Activated CD4-positive, CD25-positive, alpha-beta regulatory T cell (primary cell): ENCODE results near the gene CCDC68.

Source experiments
- DNase-seq, 4 experiments: peaks; one replicate each; lab custom pipeline; 2025; lab: John Stamatoyannopoulos, UW

CCDC68 gene

GRCh38 chr18:54916507-54916906 lies 42.8 kb downstream of the CCDC68 start:
- no peak for DNase-seq

- DNase-seq: no peak
Measured at GRCh38 chr18:54914816-54915215, 44.4 kb downstream of the CCDC68 start.

GRCh38 chr18:54911551-54911950 lies 47.7 kb downstream of the CCDC68 start:
- no peak for DNase-seq

- DNase-seq: no peak
Measured at GRCh38 chr18:54910161-54910919, 48.9 kb downstream of the CCDC68 start.

- no peak for DNase-seq
Measured at GRCh38 chr18:54909538-54909937, 49.7 kb downstream of the CCDC68 start.

GRCh38 chr18:54906331-54907185 lies 52.7 kb downstream of the CCDC68 start:
- DNase-seq: no peak

GRCh38 chr18:54905629-54906028 lies 53.6 kb downstream of the CCDC68 start:
- no peak for DNase-seq

- no peak for DNase-seq
Measured at GRCh38 chr18:54904581-54904980, 54.7 kb downstream of the CCDC68 start.

GRCh38 chr18:54900290-54900689 lies 59.0 kb downstream of the CCDC68 start:
- DNase-seq: no peak

- no peak for DNase-seq
Measured at GRCh38 chr18:54899500-54899899, 59.8 kb downstream of the CCDC68 start.

GRCh38 chr18:54888933-54889332 lies 70.3 kb downstream of the CCDC68 start:
- DNase-seq: no peak

GRCh38 chr18:54888378-54888777 lies 70.9 kb downstream of the CCDC68 start:
- no peak for DNase-seq

- DNase-seq: no peak
Measured at GRCh38 chr18:54883816-54884604, 75.3 kb downstream of the CCDC68 start.

- DNase-seq: no peak
Measured at GRCh38 chr18:54882318-54882717, 76.9 kb downstream of the CCDC68 start.

- DNase-seq: no peak
Measured at GRCh38 chr18:54881229-54881768, 78.0 kb downstream of the CCDC68 start.

GRCh38 chr18:54880395-54881105 lies 78.7 kb downstream of the CCDC68 start:
- no peak for DNase-seq

GRCh38 chr18:54879691-54880090 lies 79.6 kb downstream of the CCDC68 start:
- DNase-seq: no peak

- DNase-seq: no peak
Measured at GRCh38 chr18:54878659-54879358, 80.5 kb downstream of the CCDC68 start.

GRCh38 chr18:54878159-54878622 lies 81.1 kb downstream of the CCDC68 start:
- DNase-seq: no peak

- DNase-seq: no peak
Measured at GRCh38 chr18:54877076-54877475, 82.2 kb downstream of the CCDC68 start.

GRCh38 chr18:54875063-54875462 lies 84.2 kb downstream of the CCDC68 start:
- no peak for DNase-seq
